HCEC 1CT (cell line): Measurements from ENCODE around the gene ARMC10.
"Not testable (repeated sequence)": the region's sequence is repeated elsewhere in the genome, so short reads cannot be mapped to it uniquely, and the experiment has no call there.

Source experiments
- DNase-seq: peaks from one replicate; pipeline ENCODE4 v3.0.0-alpha.2; 2017

The ARMC10 gene

DNA sequence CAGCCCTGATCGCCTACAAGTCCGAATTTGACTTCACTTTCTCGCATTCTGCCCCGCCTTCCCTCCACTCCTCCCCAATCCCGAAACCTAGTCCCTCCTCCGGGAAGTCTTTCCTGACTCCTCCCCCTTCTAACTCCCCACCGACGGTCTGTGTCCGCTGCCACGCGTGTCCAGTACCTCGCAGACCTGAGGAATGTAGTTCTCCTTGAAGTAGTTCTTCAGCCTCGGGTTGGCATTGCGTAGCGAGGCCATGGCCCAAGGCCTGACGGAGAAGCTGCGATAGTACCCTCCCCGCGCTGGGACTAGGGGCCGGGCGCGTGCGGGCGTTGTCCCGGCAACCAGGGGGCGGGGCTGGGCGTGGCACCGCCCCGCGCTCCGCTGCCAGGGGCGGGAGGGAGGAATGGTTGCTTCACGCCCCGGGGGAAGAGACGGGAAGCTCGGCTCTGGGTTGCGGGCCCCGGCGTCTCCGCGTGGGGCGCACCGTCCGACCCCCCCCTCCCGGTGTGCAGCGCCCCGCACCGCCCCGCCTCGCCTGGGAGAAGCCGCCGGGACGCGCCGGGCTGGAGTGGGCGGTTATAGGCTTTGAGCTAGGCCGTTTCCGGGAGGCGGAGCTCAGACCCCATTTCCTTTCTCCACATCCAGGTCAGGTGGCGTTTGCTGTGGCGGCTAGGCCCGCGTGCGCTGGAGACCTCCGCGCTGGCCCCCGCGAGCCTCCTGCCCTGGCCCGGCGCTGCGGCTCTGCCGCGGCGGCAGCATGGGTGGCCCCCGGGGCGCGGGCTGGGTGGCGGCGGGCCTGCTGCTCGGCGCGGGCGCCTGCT lies at the start of gene ARMC10, which contains the start of gene FBXL13:
Gene ARMC10, plus strand, starts transcription at position 622 of the 818 bp plus-strand sequence. Its CDS starts 133 bp downstream, at position 755.
Gene FBXL13, minus strand, starts transcription at position 278 of the 818 bp plus-strand sequence.
- DNase-seq = peak; percentile 88

GRCh38 chr7:103025341-103025740 lies 49.6 kb upstream of the ARMC10 start:
- DNase-seq = no peak

GRCh38 chr7:103031024-103031423 lies 43.9 kb upstream of the ARMC10 start:
- no peak for DNase-seq

- no peak for DNase-seq
Measured at GRCh38 chr7:103031781-103032180, 43.2 kb upstream of the ARMC10 start.

DNA sequence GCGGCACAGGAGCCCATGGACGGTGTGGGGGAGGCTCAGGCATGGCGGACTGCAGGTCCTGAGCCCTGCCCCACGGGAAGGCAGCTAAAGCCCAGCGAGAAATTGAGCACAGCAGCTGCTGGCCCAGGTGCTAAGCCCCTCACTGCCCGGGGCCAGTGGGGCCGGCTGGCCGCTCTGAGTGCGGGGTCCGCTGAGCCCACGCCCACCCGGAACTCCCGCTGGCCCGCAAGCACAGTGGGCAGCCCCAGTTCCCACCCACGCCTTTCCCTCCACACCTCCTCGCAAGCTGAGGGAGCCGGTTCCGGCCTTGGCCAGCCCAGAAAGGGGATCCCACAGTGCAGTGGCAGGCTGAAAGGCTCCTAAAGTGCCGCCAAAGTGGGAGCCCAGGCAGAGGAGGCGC lies 40.6 kb upstream of the ARMC10 start:
- DNase-seq = not testable (repeated sequence)

DNA sequence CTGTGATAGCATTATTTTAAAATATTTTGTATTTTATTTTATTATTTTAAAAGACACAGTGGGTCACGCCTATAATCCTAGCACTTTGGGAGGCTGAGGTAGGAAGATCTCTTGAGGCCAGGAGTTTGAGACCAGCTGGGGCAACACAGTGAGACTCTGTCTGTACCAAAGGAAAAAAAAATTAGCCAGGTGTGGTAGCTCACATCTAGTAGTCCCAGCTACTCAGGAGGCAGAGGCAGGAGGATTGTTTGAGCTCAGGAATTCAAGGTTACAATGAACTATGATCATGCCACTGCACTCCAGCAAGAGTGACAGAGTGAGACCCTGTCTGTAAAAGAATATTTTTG lies 37.5 kb upstream of the ARMC10 start:
- no peak for DNase-seq

- not testable (repeated sequence) for DNase-seq
Measured at GRCh38 chr7:103037823-103038739, 36.9 kb upstream of the ARMC10 start.

DNA sequence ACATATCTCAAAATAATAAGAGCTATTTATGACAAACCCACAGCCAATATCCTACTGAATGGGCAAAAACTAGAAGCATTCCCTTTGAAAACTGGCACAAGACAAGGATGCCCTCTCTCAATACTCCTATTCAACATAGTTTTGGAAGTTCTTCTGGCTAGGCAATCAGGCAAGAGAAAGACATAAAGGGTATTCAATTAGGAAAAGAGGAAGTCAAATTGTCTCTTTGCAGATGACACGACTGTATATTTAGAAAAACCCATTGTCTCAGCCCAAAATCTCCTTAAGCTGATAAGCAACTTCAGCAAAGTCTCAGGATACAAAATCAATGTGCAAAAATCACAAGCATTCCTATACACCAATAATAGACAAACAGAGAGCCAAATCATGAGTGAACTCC lies 33.1 kb upstream of the ARMC10 start:
- DNase-seq = not testable (repeated sequence)

GRCh38 chr7:103048833-103049232 lies 26.1 kb upstream of the ARMC10 start:
- DNase-seq = no peak

DNA sequence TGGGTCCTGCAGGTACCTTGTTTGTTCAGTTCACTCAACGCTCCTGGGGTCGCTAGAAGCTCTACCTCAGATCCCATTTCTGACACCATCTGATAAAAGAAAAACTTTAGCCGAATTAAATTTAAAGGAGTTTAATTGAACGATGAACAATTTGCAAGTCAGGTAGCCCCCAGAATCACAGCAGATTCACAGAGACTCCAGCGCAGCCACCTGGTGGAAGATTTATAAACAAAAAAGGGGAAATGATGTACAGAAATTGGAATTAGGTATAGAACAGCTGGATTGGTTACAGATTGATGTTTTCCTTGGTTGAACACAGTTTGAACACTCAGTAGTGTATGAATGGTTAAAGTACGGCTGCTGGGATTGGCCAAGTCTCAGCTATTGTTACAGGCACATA lies 23.4 kb upstream of the ARMC10 start:
- DNase-seq = no peak

DNA sequence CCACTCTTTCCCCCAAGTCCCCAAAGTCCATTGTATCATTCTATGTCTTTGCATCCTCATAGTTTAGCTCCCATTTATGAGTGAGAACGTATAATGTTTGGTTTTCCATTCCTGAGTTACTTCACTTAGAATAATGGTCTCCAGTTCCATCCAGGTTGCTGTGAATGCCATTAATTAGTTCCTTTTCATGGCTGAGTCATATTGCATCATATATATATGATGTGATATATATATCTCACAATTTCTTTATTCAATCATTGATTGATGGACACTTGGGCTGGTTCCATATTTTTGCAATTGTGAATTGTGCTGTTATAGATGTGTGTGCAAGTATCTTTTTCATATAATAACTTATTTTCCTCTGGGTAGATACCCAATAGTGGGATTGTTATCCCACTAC lies 18.9 kb upstream of the ARMC10 start:
- DNase-seq = not testable (repeated sequence)

GRCh38 chr7:103058122-103058521 lies 16.8 kb upstream of the ARMC10 start:
- DNase-seq = no peak

DNA sequence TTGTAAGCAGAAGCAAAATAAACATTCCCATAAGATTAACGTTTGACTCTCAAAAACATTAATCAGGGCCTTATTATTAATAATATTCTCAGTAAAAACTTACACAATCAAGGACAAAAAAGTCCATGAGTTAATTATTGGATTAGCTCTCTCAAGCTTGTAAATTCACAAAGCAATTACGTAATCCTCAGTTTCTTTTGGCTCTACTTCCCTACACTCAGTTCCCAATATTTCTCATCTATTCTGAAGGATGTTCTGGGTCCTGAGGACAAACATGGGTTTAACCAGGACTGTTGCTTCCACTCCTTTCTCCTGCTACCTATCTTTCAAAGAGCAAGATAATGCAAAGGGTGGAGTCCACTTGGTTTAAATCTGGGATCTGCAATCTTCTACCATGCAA lies 15.5 kb upstream of the ARMC10 start:
- no peak for DNase-seq

GRCh38 chr7:103063895-103064294 lies 11.0 kb upstream of the ARMC10 start:
- DNase-seq = no peak

GRCh38 chr7:103065667-103066066 lies 9.3 kb upstream of the ARMC10 start:
- peak; percentile 41 for DNase-seq

DNA sequence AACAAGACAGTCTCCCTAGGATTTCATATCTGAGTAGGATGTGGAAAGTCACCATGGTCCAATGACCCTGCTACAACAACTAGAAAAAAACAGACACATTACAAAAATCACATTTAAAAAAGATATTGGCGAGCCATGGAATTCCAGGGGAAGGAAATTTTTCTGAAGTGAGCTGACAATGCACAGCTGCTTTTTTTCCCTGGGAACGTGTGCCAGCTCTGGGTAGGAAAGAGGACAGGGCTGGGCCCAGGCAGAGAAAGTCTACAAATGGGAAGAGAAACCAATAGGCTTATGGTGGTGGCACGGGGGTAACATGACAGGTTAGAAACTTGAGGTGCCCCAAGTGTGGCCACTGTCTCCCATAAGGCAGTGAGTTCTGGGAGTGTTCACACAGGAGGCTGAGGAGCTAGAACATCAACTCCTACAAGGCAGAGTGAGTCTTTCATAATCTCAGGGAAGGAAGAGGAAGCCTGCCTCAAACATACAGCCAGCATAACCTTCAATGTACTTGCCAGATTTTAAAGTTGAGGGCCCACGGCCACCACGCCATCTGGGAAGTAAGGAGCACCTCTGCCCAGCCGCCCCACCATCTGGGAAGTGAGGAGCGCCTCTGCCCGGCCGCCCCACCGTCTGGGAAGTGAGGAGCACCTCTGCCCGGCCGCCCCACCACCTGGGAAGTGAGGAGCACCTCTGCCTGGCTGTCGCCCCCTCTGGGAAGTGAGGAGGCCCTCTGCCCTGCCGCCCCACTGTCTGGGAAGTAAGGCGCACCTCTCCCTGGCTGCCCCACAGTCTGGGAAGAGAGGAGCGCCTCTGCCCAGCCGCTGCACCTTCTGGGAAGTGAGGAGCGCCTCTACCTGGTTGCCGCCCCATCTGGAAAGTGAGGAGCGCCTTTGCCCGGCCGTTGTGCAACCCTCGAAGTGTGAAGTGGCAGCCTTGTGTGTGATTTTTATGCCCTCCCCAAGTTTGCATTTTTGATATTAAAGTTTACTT lies 6.2 kb upstream of the ARMC10 start:
- DNase-seq = no peak

DNA sequence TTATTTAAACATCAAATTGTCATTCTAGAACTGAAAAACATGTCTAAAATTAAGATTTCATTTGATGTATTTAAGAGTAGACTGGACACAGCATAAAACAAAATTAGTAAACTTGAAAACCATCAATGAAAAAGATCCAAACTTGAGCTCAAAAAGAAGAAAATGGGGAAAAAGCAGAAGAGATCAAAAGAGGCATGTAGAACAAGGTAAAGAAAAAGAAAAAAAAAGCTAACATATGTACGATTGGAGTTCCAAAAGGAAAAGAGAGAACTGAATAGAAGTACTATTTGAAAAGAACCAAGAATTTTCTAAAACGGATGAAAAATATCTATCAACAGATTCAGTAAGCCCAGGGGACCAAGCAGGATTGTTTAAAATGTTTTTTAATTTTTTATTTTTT lies 3.9 kb upstream of the ARMC10 start:
- DNase-seq = no peak

- DNase-seq = peak; percentile 9
Measured at GRCh38 chr7:103073989-103074518, 886 bp upstream of the ARMC10 start.

DNA sequence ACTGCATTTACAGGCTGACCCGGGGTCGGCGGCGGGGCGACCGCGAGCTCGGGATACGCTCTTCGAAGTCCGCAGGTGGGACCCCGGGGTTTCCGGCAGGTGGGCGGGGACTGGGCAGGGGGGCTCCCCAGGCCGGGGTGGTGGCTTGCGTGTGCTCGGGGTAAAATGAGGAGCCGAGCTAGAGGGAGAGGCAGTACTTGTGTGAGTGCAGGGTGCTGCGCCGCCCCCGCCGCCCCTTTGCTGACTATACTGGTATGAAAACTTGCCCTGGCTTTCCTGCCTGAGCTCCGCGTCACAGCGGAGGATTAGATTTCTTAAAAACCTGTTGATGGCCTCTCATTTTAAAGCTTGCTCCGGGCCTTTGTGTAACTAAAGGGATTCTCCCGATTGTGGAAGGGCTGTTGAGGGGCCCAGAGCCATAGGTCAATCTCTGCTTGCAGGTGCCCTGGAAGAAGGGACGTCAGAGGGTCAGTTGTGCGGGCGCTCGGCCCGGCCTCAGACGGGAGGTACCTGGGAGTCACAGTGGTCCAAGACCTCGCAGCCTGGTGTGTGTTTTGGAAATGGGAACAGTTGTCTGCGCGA lies 488 bp downstream of the ARMC10 start:
- DNase-seq = peak; percentile 46

DNA sequence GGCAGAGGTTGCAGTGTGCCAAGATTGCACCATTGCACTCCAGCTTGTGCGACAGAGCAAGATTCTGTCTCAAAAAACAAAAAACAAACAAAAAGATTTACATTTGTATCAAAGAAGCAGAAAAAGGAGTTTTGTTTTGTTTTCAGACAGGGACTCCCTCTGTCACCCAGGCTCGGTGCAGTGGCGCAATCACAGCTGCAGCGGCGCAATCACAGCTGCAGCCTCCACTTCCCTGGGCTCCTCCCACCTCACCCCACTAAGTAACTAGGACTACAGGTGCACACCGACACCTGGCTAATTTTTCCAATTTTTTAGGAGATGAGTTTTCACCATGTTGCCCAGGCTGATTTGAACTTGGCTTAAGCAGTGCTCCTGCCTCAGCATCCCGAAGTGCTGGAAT lies 1.8 kb downstream of the ARMC10 start:
- DNase-seq = no peak

- DNase-seq = no peak
Measured at GRCh38 chr7:103077318-103077717, 2.4 kb downstream of the ARMC10 start.

DNA sequence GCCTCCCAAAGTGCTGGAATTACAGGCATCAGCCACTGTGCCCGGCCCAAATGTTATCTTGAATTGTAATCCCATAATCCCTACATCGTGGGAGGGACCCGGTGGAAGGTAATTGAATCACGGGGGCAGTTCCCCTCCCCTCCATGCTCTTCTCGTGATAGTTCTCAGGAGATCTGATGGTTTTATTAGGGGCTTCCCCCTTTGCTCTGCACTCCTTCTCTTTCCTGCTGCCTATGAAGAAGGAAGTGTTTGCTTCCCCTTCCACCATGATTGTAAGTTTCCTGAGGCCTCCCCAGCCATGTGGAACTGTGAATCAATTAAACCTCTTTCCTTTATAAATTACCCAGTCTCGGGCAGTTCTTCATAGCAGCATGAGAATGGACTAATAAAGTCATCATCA lies 3.3 kb downstream of the ARMC10 start:
- DNase-seq = not testable (repeated sequence)
